ENCODE measurements around the gene ATP13A4. TPM values are rescaled to one million over a fixed set of nuclear protein-coding genes. Genes with fewer than 3 reads are reported as not detected.
A peak's percentile ranks its signal among the peaks of the same experiment; 100 is the strongest.

ATP13A4 gene
- total and polyA plus RNA-seq, 4 experiments from 2014 or later = 0.25 to 3.0 (median 2.3) TPM; not detected in 1

GRCh38 chr3:193400304-193400703 lies 154.4 kb downstream of the ATP13A4 start:
- Mint-ChIP-seq H3K4me1 (no peaks in the 10 kb centered on the region), H3K4me3 (no peak overlapping the region)

DNA sequence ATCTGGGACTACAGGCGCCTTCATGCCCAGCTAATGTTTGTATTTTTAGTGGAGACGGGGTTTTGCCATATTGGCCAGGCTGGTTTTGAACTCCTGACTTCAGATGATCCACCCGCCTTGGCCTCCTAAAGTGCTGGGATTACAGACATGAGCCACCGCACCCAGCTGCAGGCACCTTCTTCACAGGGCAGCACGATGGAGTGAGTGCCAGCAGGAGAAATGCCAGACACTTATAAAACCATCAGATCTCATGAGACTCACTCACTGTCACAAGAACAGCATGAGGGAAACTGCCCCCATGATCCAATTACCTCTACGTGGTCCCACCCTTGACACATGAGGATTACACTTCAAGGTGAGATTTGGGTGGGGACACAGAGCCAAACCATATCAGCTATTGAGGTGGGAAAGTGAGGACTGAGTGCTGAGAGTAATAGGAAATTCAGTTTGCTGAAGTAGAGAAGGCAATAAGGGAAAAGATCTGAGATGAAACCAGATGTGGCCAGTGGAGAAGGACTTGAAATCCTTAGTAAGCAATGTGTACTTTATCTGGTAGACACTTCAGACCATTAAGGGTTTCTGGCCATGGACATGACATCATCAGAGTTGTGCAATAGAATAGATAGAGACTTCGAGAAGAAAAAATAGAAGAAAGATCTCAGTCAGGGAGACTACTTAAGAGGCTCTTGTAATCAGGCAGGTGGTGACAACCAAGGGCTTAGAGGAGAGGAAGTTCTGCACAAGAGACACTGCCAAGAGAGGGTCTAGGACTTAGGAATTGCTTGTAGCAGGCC lies 158.0 kb downstream of the ATP13A4 start:
- H3K9me3 ChIP-seq (ENCODE audit: control insufficient read depth in 1 of 2, low read length in 2 of 2) = no peaks in the 10 kb centered on the region
- no peak overlapping the region for H3K27ac Mint-ChIP-seq
- no peaks in the 10 kb centered on the region for H3K36me3 ChIP-seq (ENCODE audit: insufficient read depth, low read length)
- H3K27ac ChIP-seq (ENCODE audit: low read depth, low read length) = no peak overlapping the region
- no peak for DNase-seq
- no peaks in the 10 kb centered on the region for H3K4me1 ChIP-seq (ENCODE audit: insufficient read depth, low read length)
- no peak overlapping the region for H3K4me3 ChIP-seq (ENCODE audit: low read length in 2 of 2)
- intact Hi-C loops (cut with micrococcal nuclease) = no loop called here
- no peaks in the 10 kb centered on the region for H3K36me3 Mint-ChIP-seq
- ChIA-PET CTCF (ENCODE audit: partially characterized antibody) (no interaction called here), POLR2A (ENCODE audit: partially characterized antibody) (no interaction called here)
- H3K4me3 Mint-ChIP-seq = no peak overlapping the region
- peaks cover 0 to 5% of the 10 kb centered on the region in 2 donors for H3K27me3 Mint-ChIP-seq
- peaks cover 0 to 5% (median 0%) of the 10 kb centered on the region in 8 donors for H3K9me3 Mint-ChIP-seq
- H3K4me1 Mint-ChIP-seq = no peaks in the 10 kb centered on the region
- H3K27me3 ChIP-seq (ENCODE audit: insufficient read depth, low read length) = no peaks in the 10 kb centered on the region

More at GRCh38 chr3:193400304-193400703, 154.4 kb downstream of the ATP13A4 start:
- H3K4me3 ChIP-seq (ENCODE audit: low read length in 2 of 2) = no peak overlapping the region
- no peaks in the 10 kb centered on the region for H3K36me3 ChIP-seq (ENCODE audit: insufficient read depth, low read length)
- CTCF ChIA-PET (ENCODE audit: partially characterized antibody) = no interaction called here
- H3K27ac Mint-ChIP-seq = no peak overlapping the region
- intact Hi-C loops (cut with micrococcal nuclease) = no loop called here
- POLR2A ChIA-PET (ENCODE audit: partially characterized antibody) = no interaction called here
- H3K27ac ChIP-seq (ENCODE audit: low read depth, low read length) = no peak overlapping the region
- H3K36me3 Mint-ChIP-seq = no peaks in the 10 kb centered on the region
- H3K9me3 ChIP-seq (ENCODE audit: control insufficient read depth in 1 of 2, low read length in 2 of 2) = no peaks in the 10 kb centered on the region
- no peak for DNase-seq
- H3K9me3 Mint-ChIP-seq = peaks cover 0 to 5% (median 0%) of the 10 kb centered on the region in 8 donors
- H3K4me1 ChIP-seq (ENCODE audit: insufficient read depth, low read length) = no peaks in the 10 kb centered on the region
- no peaks in the 10 kb centered on the region for H3K27me3 ChIP-seq (ENCODE audit: insufficient read depth, low read length)
- H3K27me3 Mint-ChIP-seq = peaks cover 0 to 3% of the 10 kb centered on the region in 2 donors

DNA sequence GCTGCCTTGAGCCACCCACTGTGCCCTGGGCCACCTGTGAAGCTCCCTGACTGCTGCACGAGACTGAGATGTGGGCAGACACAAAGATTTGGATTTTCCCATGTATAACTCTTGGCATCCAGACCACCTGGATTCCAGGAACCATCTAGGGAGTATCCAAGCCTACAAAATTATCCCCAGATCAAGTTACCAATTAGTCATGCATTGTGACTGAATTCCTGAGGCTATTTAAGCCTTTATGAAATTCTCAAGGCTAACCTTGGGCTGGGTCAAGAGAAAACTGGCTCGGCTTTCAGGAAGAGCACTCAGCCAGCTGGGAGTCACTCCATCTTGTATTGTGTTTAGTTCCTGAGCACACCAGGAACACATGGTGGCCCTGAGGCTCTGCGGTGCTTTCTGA lies 162.8 kb downstream of the ATP13A4 start:
- no peak overlapping the region for H3K27ac Mint-ChIP-seq
- no peak overlapping the region for H3K4me3 ChIP-seq (ENCODE audit: low read length in 2 of 2)
- DNase-seq = no peak
- CTCF ChIA-PET (ENCODE audit: partially characterized antibody) = no interaction called here
- H3K27ac ChIP-seq (ENCODE audit: low read depth, low read length) = no peak overlapping the region
- no peaks in the 10 kb centered on the region for H3K4me1 Mint-ChIP-seq
- H3K9me3 ChIP-seq (ENCODE audit: control insufficient read depth in 1 of 2, low read length in 2 of 2) = no peaks in the 10 kb centered on the region
- intact Hi-C loops (cut with micrococcal nuclease) = no loop called here
- no peak overlapping the region for H3K4me3 Mint-ChIP-seq
- no peaks in the 10 kb centered on the region for H3K4me1 ChIP-seq (ENCODE audit: insufficient read depth, low read length)
- no peaks in the 10 kb centered on the region for H3K36me3 ChIP-seq (ENCODE audit: insufficient read depth, low read length)
- peaks cover 0 to 11% of the 10 kb centered on the region in 2 donors for H3K27me3 Mint-ChIP-seq
- peaks cover 0 to 2% (median 0%) of the 10 kb centered on the region in 8 donors for H3K9me3 Mint-ChIP-seq
- H3K36me3 Mint-ChIP-seq = no peaks in the 10 kb centered on the region
- POLR2A ChIA-PET (ENCODE audit: partially characterized antibody) = no interaction called here
- H3K27me3 ChIP-seq (ENCODE audit: insufficient read depth, low read length) = no peaks in the 10 kb centered on the region

- Histone ChIP-seq H3K4me1 (ENCODE audit: insufficient read depth, low read length) (no peaks in the 10 kb centered on the region), H3K27me3 (ENCODE audit: insufficient read depth, low read length) (no peaks in the 10 kb centered on the region), H3K27ac (ENCODE audit: low read depth, low read length) (no peak overlapping the region), H3K9me3 (ENCODE audit: control insufficient read depth in 1 of 2, low read length in 2 of 2) (no peaks in the 10 kb centered on the region), H3K4me3 (ENCODE audit: low read length in 2 of 2) (no peak overlapping the region), H3K36me3 (ENCODE audit: insufficient read depth, low read length) (no peaks in the 10 kb centered on the region)
- H3K4me3 Mint-ChIP-seq = no peak overlapping the region
- no peaks in the 10 kb centered on the region for H3K36me3 Mint-ChIP-seq
- H3K4me1 Mint-ChIP-seq = no peaks in the 10 kb centered on the region
- ChIA-PET CTCF (ENCODE audit: partially characterized antibody) (no interaction called here), POLR2A (ENCODE audit: partially characterized antibody) (no interaction called here)
- intact Hi-C loops (cut with micrococcal nuclease) = no loop called here
- no peak overlapping the region for H3K27ac Mint-ChIP-seq
- DNase-seq = no peak
- no peaks in the 10 kb centered on the region for H3K9me3 Mint-ChIP-seq
- H3K27me3 Mint-ChIP-seq = peaks cover 3 to 8% of the 10 kb centered on the region in 2 donors
Measured at GRCh38 chr3:193389335-193389734, 165.4 kb downstream of the ATP13A4 start.

DNA sequence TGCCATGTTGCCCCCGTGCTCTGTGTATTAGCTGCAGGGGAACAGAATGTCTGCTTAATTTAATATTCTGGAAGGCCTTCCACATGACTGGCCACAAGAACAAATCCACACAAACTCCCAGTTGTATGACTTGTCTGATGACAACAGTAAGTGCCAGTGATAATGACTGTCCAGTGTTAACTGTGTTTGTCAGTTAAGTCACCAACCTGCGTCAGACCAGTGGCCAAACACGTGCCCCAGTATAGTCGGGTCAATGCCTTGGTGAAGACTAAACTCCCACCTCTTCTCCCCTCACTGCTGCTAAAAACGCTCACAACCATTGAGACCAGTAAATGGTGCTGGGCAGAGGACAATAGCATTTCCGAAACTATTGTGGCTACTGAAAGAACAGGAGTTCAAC lies 166.3 kb downstream of the ATP13A4 start:
- Mint-ChIP-seq H3K36me3 (no peaks in the 10 kb centered on the region), H3K27ac (peak overlapping the region in 1 of 7 donors; percentile 16), H3K4me3 (no peak overlapping the region), H3K4me1 (no peaks in the 10 kb centered on the region), H3K9me3 (no peaks in the 10 kb centered on the region), H3K27me3 (peaks cover 3 to 8% of the 10 kb centered on the region in 2 donors)
- ChIA-PET POLR2A (ENCODE audit: partially characterized antibody) (no interaction called here), CTCF (ENCODE audit: partially characterized antibody) (no interaction called here)
- Histone ChIP-seq H3K9me3 (ENCODE audit: control insufficient read depth in 1 of 2, low read length in 2 of 2) (no peaks in the 10 kb centered on the region), H3K4me3 (ENCODE audit: low read length in 2 of 2) (no peak overlapping the region), H3K27ac (ENCODE audit: low read depth, low read length) (no peak overlapping the region), H3K4me1 (ENCODE audit: insufficient read depth, low read length) (no peaks in the 10 kb centered on the region), H3K36me3 (ENCODE audit: insufficient read depth, low read length) (no peaks in the 10 kb centered on the region), H3K27me3 (ENCODE audit: insufficient read depth, low read length) (no peaks in the 10 kb centered on the region)
- no peak for DNase-seq
- intact Hi-C loops (cut with micrococcal nuclease) = no loop called here

DNA sequence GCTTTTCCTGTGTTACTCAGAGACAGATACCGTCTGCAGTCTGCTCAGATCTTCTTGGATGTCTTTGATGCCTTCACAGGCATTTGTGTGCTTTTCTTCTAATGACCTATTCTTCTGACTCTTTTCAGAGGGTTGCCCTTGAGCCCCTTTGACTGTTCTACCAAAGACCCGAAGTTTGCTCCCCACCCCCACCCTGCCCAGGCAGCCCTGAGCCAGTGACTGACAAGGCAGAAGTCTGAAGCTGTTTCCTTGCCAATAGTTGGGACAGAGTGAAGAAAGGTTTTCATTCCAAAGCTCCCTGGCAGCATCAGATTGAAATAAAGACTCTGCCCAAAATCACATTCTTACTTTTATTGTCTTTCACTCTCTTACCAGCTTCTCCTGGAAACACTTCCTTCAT lies 167.1 kb downstream of the ATP13A4 start:
- intact Hi-C loops (cut with micrococcal nuclease) = no loop called here
- H3K36me3 Mint-ChIP-seq = no peaks in the 10 kb centered on the region
- ChIA-PET POLR2A (ENCODE audit: partially characterized antibody) (no interaction called here), CTCF (ENCODE audit: partially characterized antibody) (no interaction called here)
- no peaks in the 10 kb centered on the region for H3K4me1 Mint-ChIP-seq
- H3K27ac Mint-ChIP-seq = no peak overlapping the region
- no peak for DNase-seq
- Histone ChIP-seq H3K27ac (ENCODE audit: low read depth, low read length) (no peak overlapping the region), H3K36me3 (ENCODE audit: insufficient read depth, low read length) (no peaks in the 10 kb centered on the region), H3K4me1 (ENCODE audit: insufficient read depth, low read length) (no peaks in the 10 kb centered on the region), H3K27me3 (ENCODE audit: insufficient read depth, low read length) (no peaks in the 10 kb centered on the region), H3K4me3 (ENCODE audit: low read length in 2 of 2) (no peak overlapping the region), H3K9me3 (ENCODE audit: control insufficient read depth in 1 of 2, low read length in 2 of 2) (no peaks in the 10 kb centered on the region)
- H3K9me3 Mint-ChIP-seq = no peaks in the 10 kb centered on the region
- peaks cover 3 to 6% of the 10 kb centered on the region in 2 donors for H3K27me3 Mint-ChIP-seq
- H3K4me3 Mint-ChIP-seq = no peak overlapping the region

DNA sequence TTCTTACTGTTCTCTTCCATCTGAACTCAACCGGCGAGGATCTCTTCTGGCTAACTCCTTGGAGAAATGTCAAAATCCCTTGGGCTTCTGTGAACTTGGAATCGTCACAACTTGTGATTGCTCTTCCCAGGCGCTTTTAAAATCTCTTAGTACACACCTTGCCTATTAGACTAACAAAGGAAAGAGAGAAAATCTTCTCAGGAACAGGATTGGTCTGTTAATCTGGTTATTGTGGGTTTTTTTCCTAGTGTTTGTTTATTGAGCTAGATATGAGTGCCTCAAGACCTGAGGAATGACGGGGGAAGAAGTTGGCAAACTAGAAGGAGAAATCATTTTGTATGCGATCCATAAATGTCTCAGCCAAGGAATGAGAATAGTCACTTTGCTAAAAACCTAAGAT lies 176.0 kb downstream of the ATP13A4 start, which contains the start of gene ATP13A5:
TSS of gene ATP13A5 (minus strand) at position 48 of the 400 bp plus-strand sequence. CDS start at position 20, 28 bp downstream.
- H3K9me3 Mint-ChIP-seq = no peaks in the 10 kb centered on the region
- Histone ChIP-seq H3K36me3 (ENCODE audit: insufficient read depth, low read length) (no peaks in the 10 kb centered on the region), H3K4me3 (ENCODE audit: low read length in 2 of 2) (no peak within 1 kb of the TSS), H3K27me3 (ENCODE audit: insufficient read depth, low read length) (no peaks in the 10 kb centered on the region), H3K9me3 (ENCODE audit: control insufficient read depth in 1 of 2, low read length in 2 of 2) (no peaks in the 10 kb centered on the region), H3K27ac (ENCODE audit: low read depth, low read length) (no peak within 1 kb of the TSS), H3K4me1 (ENCODE audit: insufficient read depth, low read length) (no peaks in the 10 kb centered on the region)
- H3K36me3 Mint-ChIP-seq = no peaks in the 10 kb centered on the region
- peaks cover 8 to 9% of the 10 kb centered on the region in 2 donors for H3K27me3 Mint-ChIP-seq
- no peak within 1 kb of the TSS for H3K4me3 Mint-ChIP-seq
- H3K4me1 Mint-ChIP-seq = no peaks in the 10 kb centered on the region
- ChIA-PET CTCF (ENCODE audit: partially characterized antibody) (no interaction called here), POLR2A (ENCODE audit: partially characterized antibody) (no interaction called here)
- no peak for DNase-seq
- no peak within 1 kb of the TSS for H3K27ac Mint-ChIP-seq
- intact Hi-C loops (cut with micrococcal nuclease) = no loop called here
